ENCODE results near the gene TDRD9.

TDRD9 gene

GRCh38 chr14:104020471-104020870 is 92.2 kb downstream of the TDRD9 start:
- no peaks in the 10 kb centered on the region for H3K9me3 ChIP-seq (ENCODE audit: severe bottlenecking)
- DNase-seq, result no peak
- no peak overlapping the region for H3K27ac ChIP-seq
- H3K4me3 ChIP-seq (ENCODE audit: low read depth, low read length), result no peak overlapping the region
- H3K36me3 ChIP-seq, result no peaks in the 10 kb centered on the region
- TF ChIP-seq CTCF (IDR thresholded peaks at IDR 0.05; ENCODE audit: low read depth, low read length), result no peak
- no peaks in the 10 kb centered on the region for H3K27me3 ChIP-seq (ENCODE audit: insufficient read depth, low read depth, severe bottlenecking)

DNA sequence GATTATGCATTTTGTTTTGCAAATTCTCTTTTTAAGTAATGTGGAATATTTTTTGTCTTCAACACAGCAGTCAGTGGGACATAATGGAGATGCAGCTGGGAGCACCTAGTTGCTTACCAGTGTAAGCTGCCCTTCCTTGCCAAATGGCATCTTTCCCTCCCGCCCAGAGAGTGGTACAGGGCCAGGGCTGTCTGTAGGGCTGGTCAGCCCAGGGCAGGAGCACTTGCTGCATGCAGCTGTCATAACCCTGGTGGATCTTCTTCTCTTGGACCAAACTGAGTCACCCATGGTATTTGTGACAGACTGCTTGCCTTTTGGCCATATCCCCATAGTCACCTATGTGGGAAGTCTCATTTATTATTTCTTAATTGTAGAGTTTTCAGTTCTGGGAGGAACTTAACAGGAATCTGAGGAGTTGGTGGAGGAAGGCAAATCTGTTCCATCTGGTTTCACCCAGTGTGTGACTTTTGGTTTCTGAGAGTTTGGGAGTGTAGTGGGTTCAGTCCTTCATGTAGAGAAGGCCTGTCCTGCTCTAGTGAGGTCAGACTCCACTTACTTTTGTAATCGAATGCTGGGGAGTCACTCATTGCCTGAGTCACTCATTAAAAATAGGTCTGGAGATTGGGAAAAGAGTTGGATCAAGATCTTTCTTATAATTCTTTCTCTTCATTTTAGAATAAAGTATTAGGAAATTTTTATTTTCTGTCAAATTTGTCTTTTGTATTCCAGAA is 95.2 kb downstream of the TDRD9 start:
- Histone ChIP-seq H3K9me3 (ENCODE audit: severe bottlenecking) (no peaks in the 10 kb centered on the region), H3K27ac (no peak overlapping the region), H3K27me3 (ENCODE audit: insufficient read depth, low read depth, severe bottlenecking) (no peaks in the 10 kb centered on the region), H3K36me3 (no peaks in the 10 kb centered on the region), H3K4me3 (ENCODE audit: low read depth, low read length) (no peak overlapping the region)
- TF ChIP-seq CTCF (IDR thresholded peaks at IDR 0.05; ENCODE audit: low read depth, low read length), result no peak
- no peak for DNase-seq

GRCh38 chr14:104025534-104025933 is 97.3 kb downstream of the TDRD9 start:
- H3K27ac ChIP-seq, result no peak overlapping the region
- no peak for TF ChIP-seq CTCF (IDR thresholded peaks at IDR 0.05; ENCODE audit: low read depth, low read length)
- H3K27me3 ChIP-seq (ENCODE audit: insufficient read depth, low read depth, severe bottlenecking), result no peaks in the 10 kb centered on the region
- H3K4me3 ChIP-seq (ENCODE audit: low read depth, low read length), result no peak overlapping the region
- H3K36me3 ChIP-seq, result no peaks in the 10 kb centered on the region
- no peaks in the 10 kb centered on the region for H3K9me3 ChIP-seq (ENCODE audit: severe bottlenecking)
- DNase-seq, result no peak

DNA sequence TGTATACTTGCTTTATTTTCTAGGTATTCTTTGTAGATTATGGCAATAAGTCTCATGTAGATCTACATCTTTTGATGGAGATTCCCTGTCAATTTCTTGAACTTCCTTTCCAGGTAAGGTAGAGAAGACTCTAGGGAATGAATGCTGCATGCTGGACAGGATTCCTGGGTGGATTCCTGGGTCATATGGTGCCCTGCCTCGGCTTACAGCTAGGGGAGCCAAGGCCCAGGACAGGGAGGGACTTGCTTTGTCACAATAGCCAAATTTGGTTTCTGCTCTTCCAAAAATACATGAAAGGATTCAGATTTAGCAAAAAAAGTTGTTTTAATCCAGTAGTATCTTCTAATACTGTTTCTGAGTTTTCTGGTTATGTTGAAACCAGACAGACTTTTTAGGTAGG is 97.8 kb downstream of the TDRD9 start:
- no peak overlapping the region for H3K27ac ChIP-seq
- H3K36me3 ChIP-seq, result no peaks in the 10 kb centered on the region
- no peaks in the 10 kb centered on the region for H3K9me3 ChIP-seq (ENCODE audit: severe bottlenecking)
- H3K4me3 ChIP-seq (ENCODE audit: low read depth, low read length), result no peak overlapping the region
- H3K27me3 ChIP-seq (ENCODE audit: insufficient read depth, low read depth, severe bottlenecking), result no peaks in the 10 kb centered on the region
- no peak for DNase-seq
- TF ChIP-seq CTCF (IDR thresholded peaks at IDR 0.05; ENCODE audit: low read depth, low read length), result peak; percentile 50

GRCh38 chr14:104030958-104031357 is 102.7 kb downstream of the TDRD9 start:
- Histone ChIP-seq H3K4me3 (ENCODE audit: low read depth, low read length) (peak overlapping the region; percentile 14), H3K27ac (peak overlapping the region; percentile 84), H3K36me3 (no peaks in the 10 kb centered on the region), H3K9me3 (ENCODE audit: severe bottlenecking) (no peaks in the 10 kb centered on the region), H3K27me3 (ENCODE audit: insufficient read depth, low read depth, severe bottlenecking) (no peaks in the 10 kb centered on the region)
- DNase-seq, result peak; percentile 35
- no peak for TF ChIP-seq CTCF (IDR thresholded peaks at IDR 0.05; ENCODE audit: low read depth, low read length)

DNA sequence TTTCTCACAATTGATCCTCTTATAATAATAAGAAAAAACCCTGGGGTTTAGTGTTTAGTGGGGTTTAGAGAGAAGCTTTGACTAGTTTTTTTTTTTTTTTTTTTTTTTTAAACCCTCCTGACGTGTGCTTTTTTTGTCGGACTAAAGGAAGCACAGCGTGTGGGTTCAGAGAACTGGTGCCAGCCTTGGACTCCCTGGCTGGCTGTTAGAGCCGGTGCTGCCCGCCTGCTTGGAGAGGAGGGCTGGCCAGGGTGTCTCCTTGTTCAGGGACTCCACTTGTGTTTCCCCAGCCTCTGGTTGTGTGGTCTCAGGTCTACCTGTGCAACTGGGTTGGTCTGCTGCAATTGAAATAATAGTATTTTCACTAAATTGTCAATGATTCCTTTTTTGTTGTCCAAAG is 103.1 kb downstream of the TDRD9 start:
- DNase-seq, result peak; percentile 53
- Histone ChIP-seq H3K27ac (peak overlapping the region; percentile 84), H3K4me3 (ENCODE audit: low read depth, low read length) (peak overlapping the region; percentile 14), H3K9me3 (ENCODE audit: severe bottlenecking) (no peaks in the 10 kb centered on the region), H3K36me3 (no peaks in the 10 kb centered on the region), H3K27me3 (ENCODE audit: insufficient read depth, low read depth, severe bottlenecking) (no peaks in the 10 kb centered on the region)
- TF ChIP-seq CTCF (IDR thresholded peaks at IDR 0.05; ENCODE audit: low read depth, low read length), result no peak

Measured in WERI-Rb-1 (cell line).